Spleen (tissue), 7 donors: ENCODE data around the gene GPRC5B.

ENCODE experiments used
- POLR2A ChIP-seq, 3 donors: fragments of 450-650 bp; IDR thresholded peaks; one replicate each; pipeline ENCODE4 v1.5.1; 2017; ENCODE audit warnings: antibody characterized with exemption in 3 of 3, mild to moderate bottlenecking in 1 of 3
- POLR2AphosphoS5 ChIP-seq, 3 donors: sonication (generic); formaldehyde crosslinking; IDR thresholded peaks; one replicate each; pipeline ENCODE4 v1.5.1; 2017; ENCODE audit warnings: antibody characterized with exemption in 3 of 3
- TF ChIP-seq, protein P1 (sequence below), 11 experiments: fragments of 200-600 bp in 7 of 11; fragments of 450-650 bp in 4 of 11; sonication (generic) in 4 of 11; IDR thresholded peaks in 8 of 11; conservative IDR thresholded peaks in 3 of 11; 1 replicate in 7 of 11; 2 replicates in 4 of 11; pipeline versions ENCODE4 v1.4.0 to v1.8.0; 2016 to 2021; ENCODE audit warnings: antibody characterized with exemption in 11 of 11, inconsistent platforms in 4 of 11, mild to moderate bottlenecking in 1 of 11
- donor health status: DM: no; HTN: no; CAD: no; lungs with moderate emphysema.
- donor health status: DM: no; HTN: no; CAD: no.
- donor health status: DM: no; HTN: no; CAD: no.

DNA sequence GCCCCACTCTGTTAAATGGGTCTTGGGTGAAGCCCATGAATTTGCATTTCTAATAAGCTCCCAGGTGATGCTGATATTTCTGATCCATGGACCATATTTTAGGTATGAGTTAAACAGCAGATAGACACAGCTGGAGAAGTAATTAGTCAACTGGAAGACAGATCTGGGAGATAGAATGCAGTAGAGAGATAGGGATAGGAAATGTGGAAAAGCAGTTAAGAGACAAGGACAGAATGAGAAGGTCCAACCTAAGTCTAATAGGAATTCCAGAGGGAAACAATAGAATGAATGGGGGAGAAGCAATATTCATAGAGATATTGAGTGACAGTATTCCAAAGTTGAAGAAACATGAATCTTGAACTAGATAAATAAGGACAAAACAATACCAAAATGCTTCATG, 71.7 kb downstream of the GPRC5B start:
- TF ChIP-seq, protein P1, sequence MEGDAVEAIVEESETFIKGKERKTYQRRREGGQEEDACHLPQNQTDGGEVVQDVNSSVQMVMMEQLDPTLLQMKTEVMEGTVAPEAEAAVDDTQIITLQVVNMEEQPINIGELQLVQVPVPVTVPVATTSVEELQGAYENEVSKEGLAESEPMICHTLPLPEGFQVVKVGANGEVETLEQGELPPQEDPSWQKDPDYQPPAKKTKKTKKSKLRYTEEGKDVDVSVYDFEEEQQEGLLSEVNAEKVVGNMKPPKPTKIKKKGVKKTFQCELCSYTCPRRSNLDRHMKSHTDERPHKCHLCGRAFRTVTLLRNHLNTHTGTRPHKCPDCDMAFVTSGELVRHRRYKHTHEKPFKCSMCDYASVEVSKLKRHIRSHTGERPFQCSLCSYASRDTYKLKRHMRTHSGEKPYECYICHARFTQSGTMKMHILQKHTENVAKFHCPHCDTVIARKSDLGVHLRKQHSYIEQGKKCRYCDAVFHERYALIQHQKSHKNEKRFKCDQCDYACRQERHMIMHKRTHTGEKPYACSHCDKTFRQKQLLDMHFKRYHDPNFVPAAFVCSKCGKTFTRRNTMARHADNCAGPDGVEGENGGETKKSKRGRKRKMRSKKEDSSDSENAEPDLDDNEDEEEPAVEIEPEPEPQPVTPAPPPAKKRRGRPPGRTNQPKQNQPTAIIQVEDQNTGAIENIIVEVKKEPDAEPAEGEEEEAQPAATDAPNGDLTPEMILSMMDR (IDR thresholded peaks at IDR 0.05 in 8 of 11, conservative IDR thresholded peaks at IDR 0.05 in 3 of 11) = no peak
- TF ChIP-seq POLR2AphosphoS5 (IDR thresholded peaks at IDR 0.05) (no peak), POLR2A (IDR thresholded peaks at IDR 0.05) (no peak)
